Measurements from ENCODE around the gene NDUFV2.
"Not testable (repeated sequence)": the region's sequence is repeated elsewhere in the genome, so short reads cannot be mapped to it uniquely, and the experiment has no call there.

NDUFV2 gene

DNA sequence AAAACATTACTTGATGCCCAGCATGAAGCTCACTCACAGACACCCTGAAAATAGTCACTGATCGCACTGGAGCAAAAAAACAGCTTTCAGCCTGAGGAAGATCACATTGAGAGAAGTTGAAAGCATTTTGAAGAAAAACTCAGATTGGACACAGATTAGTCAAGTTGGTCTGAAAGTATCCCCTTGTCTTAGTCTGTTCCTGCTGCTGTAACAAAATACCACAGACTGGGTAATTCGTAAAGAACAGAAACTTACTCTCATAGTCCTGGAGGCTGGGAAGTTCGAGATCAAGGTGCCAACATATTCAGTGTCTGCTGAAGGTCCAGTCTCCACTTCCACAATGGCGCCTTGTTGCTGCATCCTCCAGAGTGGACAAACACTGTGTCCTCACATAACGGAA is 14.2 kb upstream of the NDUFV2 start:
- no peak for TF ChIP-seq GLIS3 (CRISPR knock-in tag; IDR thresholded peaks at IDR 0.05)
- no peak for TF ChIP-seq RARB (CRISPR knock-in tag; IDR thresholded peaks at IDR 0.05)
- TF ChIP-seq, protein P1, sequence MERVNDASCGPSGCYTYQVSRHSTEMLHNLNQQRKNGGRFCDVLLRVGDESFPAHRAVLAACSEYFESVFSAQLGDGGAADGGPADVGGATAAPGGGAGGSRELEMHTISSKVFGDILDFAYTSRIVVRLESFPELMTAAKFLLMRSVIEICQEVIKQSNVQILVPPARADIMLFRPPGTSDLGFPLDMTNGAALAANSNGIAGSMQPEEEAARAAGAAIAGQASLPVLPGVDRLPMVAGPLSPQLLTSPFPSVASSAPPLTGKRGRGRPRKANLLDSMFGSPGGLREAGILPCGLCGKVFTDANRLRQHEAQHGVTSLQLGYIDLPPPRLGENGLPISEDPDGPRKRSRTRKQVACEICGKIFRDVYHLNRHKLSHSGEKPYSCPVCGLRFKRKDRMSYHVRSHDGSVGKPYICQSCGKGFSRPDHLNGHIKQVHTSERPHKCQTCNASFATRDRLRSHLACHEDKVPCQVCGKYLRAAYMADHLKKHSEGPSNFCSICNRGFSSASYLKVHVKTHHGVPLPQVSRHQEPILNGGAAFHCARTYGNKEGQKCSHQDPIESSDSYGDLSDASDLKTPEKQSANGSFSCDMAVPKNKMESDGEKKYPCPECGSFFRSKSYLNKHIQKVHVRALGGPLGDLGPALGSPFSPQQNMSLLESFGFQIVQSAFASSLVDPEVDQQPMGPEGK (CRISPR knock-in tag; IDR thresholded peaks at IDR 0.05; ENCODE audit: borderline replicate concordance): no peak
- no peak for TF ChIP-seq ZFP30 (CRISPR knock-in tag; IDR thresholded peaks at IDR 0.05)
- no peak for TF ChIP-seq TOX (CRISPR knock-in tag; IDR thresholded peaks at IDR 0.05; ENCODE audit: borderline replicate concordance)
- no peak for TF ChIP-seq PPARA (CRISPR knock-in tag; IDR thresholded peaks at IDR 0.05; ENCODE audit: borderline replicate concordance)
- TF ChIP-seq TCF4 (CRISPR knock-in tag; IDR thresholded peaks at IDR 0.05; ENCODE audit: borderline replicate concordance): no peak
- TF ChIP-seq ZNF565 (CRISPR knock-in tag; conservative IDR thresholded peaks at IDR 0.05; ENCODE audit: low read depth): no peak
- no peak for TF ChIP-seq ISL1 (CRISPR knock-in tag; IDR thresholded peaks at IDR 0.05)
- no peak for TF ChIP-seq SNAI2 (CRISPR knock-in tag; IDR thresholded peaks at IDR 0.05)
- TF ChIP-seq, protein P2, sequence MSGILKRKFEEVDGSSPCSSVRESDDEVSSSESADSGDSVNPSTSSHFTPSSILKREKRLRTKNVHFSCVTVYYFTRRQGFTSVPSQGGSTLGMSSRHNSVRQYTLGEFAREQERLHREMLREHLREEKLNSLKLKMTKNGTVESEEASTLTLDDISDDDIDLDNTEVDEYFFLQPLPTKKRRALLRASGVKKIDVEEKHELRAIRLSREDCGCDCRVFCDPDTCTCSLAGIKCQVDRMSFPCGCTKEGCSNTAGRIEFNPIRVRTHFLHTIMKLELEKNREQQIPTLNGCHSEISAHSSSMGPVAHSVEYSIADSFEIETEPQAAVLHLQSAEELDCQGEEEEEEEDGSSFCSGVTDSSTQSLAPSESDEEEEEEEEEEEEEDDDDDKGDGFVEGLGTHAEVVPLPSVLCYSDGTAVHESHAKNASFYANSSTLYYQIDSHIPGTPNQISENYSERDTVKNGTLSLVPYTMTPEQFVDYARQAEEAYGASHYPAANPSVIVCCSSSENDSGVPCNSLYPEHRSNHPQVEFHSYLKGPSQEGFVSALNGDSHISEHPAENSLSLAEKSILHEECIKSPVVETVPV (CRISPR knock-in tag; IDR thresholded peaks at IDR 0.05): no peak
- no peak for TF ChIP-seq ZC3H10 (CRISPR knock-in tag; IDR thresholded peaks at IDR 0.05)
- TF ChIP-seq ESRRG (CRISPR knock-in tag; IDR thresholded peaks at IDR 0.05): no peak
- ATAC-seq: no peak

DNA sequence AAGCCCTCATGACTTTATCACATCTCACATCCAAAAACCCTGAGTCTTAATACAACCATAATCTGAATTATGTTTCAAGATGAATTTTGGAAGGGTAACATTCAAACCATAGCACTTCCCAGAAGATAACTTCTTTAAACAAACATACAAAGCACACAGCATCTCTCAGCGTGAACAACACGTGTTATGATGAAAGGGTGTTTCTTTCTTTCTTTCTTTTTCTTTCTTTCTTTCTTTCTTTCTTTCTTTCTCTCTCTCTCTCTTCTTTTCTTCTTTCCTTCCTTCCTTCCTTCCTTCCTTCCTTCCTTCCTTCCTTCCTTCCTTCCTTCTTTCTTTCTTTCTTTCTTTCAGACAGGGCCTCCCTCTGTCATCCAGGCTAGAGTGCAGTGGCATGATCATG is 13.8 kb upstream of the NDUFV2 start:
- not testable (repeated sequence) for ATAC-seq

DNA sequence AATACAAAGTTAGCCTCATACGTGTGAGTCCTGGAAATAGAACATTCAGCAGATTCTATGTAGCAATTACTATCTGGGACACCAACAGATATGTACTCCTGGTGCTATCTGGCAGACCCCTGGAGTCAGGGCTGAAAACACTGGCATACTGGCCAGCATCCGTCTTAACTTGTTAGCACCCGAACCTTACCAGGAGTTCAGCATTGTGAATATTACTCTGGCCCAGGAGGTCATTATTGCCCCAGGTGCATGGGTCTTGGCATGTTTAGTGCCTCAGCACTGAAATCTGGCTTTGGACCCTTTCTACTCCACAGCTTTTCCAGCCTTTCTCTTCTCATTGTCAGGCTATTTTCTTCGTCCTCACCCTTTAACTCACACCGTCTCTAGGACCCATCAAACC is 11.9 kb upstream of the NDUFV2 start:
- no peak for TF ChIP-seq ZC3H10 (CRISPR knock-in tag; IDR thresholded peaks at IDR 0.05)
- no peak for TF ChIP-seq RARB (CRISPR knock-in tag; IDR thresholded peaks at IDR 0.05)
- TF ChIP-seq TCF4 (CRISPR knock-in tag; IDR thresholded peaks at IDR 0.05; ENCODE audit: borderline replicate concordance): no peak
- TF ChIP-seq OSR1 (CRISPR knock-in tag; IDR thresholded peaks at IDR 0.05): no peak
- no peak for TF ChIP-seq GLIS3 (CRISPR knock-in tag; IDR thresholded peaks at IDR 0.05)
- no peak for TF ChIP-seq ZFP3 (CRISPR knock-in tag; IDR thresholded peaks at IDR 0.05)
- TF ChIP-seq ZNF8 (CRISPR knock-in tag; IDR thresholded peaks at IDR 0.05): no peak
- no peak for TF ChIP-seq ZNF565 (CRISPR knock-in tag; conservative IDR thresholded peaks at IDR 0.05; ENCODE audit: low read depth)
- ATAC-seq: no peak

DNA sequence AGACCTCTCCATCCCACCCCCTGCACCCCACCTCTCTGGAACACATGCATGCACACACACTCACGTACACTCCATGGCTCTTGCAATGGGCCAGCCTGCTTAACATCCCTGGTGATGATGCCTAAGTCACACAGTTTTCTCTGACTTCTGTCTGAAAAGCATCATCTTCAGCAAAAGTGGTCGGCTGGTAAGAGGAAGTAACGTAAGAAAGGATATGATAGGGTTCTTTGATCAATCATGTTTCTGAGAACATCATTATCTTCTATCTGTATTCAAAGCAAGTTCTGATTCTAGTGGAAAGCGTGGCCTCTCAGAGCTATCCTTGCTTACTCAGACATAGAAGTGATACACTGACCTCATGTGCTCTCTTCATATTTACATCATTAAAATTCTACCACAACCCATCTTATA is 11.4 kb upstream of the NDUFV2 start:
- no peak for ATAC-seq
- TF ChIP-seq TOX (CRISPR knock-in tag; IDR thresholded peaks at IDR 0.05; ENCODE audit: borderline replicate concordance): no peak
- TF ChIP-seq, protein P3, sequence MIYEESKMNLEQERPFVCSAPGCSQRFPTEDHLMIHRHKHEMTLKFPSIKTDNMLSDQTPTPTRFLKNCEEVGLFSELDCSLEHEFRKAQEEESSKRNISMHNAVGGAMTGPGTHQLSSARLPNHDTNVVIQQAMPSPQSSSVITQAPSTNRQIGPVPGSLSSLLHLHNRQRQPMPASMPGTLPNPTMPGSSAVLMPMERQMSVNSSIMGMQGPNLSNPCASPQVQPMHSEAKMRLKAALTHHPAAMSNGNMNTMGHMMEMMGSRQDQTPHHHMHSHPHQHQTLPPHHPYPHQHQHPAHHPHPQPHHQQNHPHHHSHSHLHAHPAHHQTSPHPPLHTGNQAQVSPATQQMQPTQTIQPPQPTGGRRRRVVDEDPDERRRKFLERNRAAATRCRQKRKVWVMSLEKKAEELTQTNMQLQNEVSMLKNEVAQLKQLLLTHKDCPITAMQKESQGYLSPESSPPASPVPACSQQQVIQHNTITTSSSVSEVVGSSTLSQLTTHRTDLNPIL (CRISPR knock-in tag; IDR thresholded peaks at IDR 0.05; ENCODE audit: low read depth): no peak
- TF ChIP-seq CSDC2 (CRISPR knock-in tag; IDR thresholded peaks at IDR 0.05): no peak
- no peak for TF ChIP-seq ZNF70 (CRISPR knock-in tag; IDR thresholded peaks at IDR 0.05)
- TF ChIP-seq BACH2 (CRISPR knock-in tag; IDR thresholded peaks at IDR 0.05; ENCODE audit: borderline replicate concordance): no peak
- no peak for TF ChIP-seq ZFP30 (CRISPR knock-in tag; IDR thresholded peaks at IDR 0.05)
- no peak for TF ChIP-seq OSR1 (CRISPR knock-in tag; IDR thresholded peaks at IDR 0.05)
- TF ChIP-seq ZNF565 (CRISPR knock-in tag; conservative IDR thresholded peaks at IDR 0.05; ENCODE audit: low read depth): no peak
- TF ChIP-seq ESRRG (CRISPR knock-in tag; IDR thresholded peaks at IDR 0.05): no peak
- no peak for TF ChIP-seq PPARA (CRISPR knock-in tag; IDR thresholded peaks at IDR 0.05; ENCODE audit: borderline replicate concordance)

DNA sequence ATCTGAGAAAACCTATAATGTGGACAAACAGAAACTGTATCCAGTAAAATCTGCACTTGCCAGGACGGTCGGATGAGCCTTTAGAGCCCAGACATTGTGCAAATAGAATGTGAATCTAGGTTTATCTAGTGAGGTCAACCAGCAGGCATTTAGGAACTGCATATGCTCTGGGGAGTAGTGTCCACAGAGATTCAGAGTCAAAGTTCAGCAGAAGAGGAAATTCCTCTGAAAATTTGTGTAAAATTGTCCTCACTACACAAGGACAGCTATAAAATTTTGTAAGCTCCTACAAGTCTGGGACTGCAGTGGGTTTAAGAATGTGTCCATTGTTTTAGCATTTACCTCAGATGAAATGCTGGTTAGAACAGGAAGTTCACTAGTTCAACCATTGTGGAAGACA is 9.8 kb upstream of the NDUFV2 start:
- TF ChIP-seq ZNF8 (CRISPR knock-in tag; IDR thresholded peaks at IDR 0.05) (no peak), GLIS3 (CRISPR knock-in tag; IDR thresholded peaks at IDR 0.05) (no peak), ZNF70 (CRISPR knock-in tag; IDR thresholded peaks at IDR 0.05) (no peak), BACH2 (CRISPR knock-in tag; IDR thresholded peaks at IDR 0.05; ENCODE audit: borderline replicate concordance) (no peak), TCF4 (CRISPR knock-in tag; IDR thresholded peaks at IDR 0.05; ENCODE audit: borderline replicate concordance) (no peak), PPARA (CRISPR knock-in tag; IDR thresholded peaks at IDR 0.05; ENCODE audit: borderline replicate concordance) (no peak), ZC3H10 (CRISPR knock-in tag; IDR thresholded peaks at IDR 0.05) (no peak), ESRRG (CRISPR knock-in tag; IDR thresholded peaks at IDR 0.05) (no peak), ZFP30 (CRISPR knock-in tag; IDR thresholded peaks at IDR 0.05) (no peak)
- TF ChIP-seq, protein P4, sequence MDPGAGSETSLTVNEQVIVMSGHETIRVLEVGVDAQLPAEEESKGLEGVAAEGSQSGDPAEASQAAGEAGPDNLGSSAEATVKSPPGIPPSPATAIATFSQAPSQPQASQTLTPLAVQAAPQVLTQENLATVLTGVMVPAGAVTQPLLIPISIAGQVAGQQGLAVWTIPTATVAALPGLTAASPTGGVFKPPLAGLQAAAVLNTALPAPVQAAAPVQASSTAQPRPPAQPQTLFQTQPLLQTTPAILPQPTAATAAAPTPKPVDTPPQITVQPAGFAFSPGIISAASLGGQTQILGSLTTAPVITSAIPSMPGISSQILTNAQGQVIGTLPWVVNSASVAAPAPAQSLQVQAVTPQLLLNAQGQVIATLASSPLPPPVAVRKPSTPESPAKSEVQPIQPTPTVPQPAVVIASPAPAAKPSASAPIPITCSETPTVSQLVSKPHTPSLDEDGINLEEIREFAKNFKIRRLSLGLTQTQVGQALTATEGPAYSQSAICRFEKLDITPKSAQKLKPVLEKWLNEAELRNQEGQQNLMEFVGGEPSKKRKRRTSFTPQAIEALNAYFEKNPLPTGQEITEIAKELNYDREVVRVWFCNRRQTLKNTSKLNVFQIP (CRISPR knock-in tag; IDR thresholded peaks at IDR 0.05; ENCODE audit: borderline replicate concordance, low read depth): no peak
- TF ChIP-seq, protein P5, sequence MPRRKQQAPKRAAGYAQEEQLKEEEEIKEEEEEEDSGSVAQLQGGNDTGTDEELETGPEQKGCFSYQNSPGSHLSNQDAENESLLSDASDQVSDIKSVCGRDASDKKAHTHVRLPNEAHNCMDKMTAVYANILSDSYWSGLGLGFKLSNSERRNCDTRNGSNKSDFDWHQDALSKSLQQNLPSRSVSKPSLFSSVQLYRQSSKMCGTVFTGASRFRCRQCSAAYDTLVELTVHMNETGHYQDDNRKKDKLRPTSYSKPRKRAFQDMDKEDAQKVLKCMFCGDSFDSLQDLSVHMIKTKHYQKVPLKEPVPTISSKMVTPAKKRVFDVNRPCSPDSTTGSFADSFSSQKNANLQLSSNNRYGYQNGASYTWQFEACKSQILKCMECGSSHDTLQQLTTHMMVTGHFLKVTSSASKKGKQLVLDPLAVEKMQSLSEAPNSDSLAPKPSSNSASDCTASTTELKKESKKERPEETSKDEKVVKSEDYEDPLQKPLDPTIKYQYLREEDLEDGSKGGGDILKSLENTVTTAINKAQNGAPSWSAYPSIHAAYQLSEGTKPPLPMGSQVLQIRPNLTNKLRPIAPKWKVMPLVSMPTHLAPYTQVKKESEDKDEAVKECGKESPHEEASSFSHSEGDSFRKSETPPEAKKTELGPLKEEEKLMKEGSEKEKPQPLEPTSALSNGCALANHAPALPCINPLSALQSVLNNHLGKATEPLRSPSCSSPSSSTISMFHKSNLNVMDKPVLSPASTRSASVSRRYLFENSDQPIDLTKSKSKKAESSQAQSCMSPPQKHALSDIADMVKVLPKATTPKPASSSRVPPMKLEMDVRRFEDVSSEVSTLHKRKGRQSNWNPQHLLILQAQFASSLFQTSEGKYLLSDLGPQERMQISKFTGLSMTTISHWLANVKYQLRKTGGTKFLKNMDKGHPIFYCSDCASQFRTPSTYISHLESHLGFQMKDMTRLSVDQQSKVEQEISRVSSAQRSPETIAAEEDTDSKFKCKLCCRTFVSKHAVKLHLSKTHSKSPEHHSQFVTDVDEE (CRISPR knock-in tag; IDR thresholded peaks at IDR 0.05): no peak
- ATAC-seq: no peak

DNA sequence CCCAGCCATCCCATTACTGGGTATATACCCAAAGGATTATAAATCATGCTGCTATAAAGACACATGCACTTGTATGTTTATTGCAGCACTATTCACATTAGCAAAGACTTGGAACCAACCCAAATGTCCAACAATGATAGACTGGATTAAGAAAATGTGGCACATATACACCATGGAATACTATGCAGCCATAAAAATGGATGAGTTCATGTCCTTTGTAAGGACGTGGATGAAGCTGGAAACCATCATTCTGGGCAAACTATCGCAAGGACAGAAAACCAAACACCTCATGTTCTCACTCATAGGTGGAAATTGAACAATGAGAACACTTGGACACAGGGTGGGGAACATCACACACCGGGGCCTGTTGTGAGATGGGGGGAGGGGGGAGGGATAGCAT is 9.4 kb upstream of the NDUFV2 start:
- ATAC-seq: not testable (repeated sequence)
